GM19467 (cell line): ENCODE data around the gene DHCR24.

Source experiments
- ATAC-seq: cut with Tn5 transposase; IDR thresholded peaks from one replicate; pipeline ENCODE4 v1.9.1; 2021; ENCODE audit warnings: mild to moderate bottlenecking, moderate library complexity; ENCODE audit not compliant: unreplicated experiment

DHCR24 gene

GRCh38 chr1:54865238-54866073 lies 21.5 kb downstream of the DHCR24 start:
- ATAC-seq = no peak

- no peak for ATAC-seq
These were observed 22.4 kb downstream of the DHCR24 start for GRCh38 chr1:54864460-54865208.

- no peak for ATAC-seq
These were observed 23.7 kb downstream of the DHCR24 start for GRCh38 chr1:54863267-54863665.

- ATAC-seq = no peak
These were observed 25.8 kb downstream of the DHCR24 start for GRCh38 chr1:54861070-54861761.

- no peak for ATAC-seq
These were observed 27.1 kb downstream of the DHCR24 start for GRCh38 chr1:54859700-54860391.

- no peak for ATAC-seq
These were observed 29.0 kb downstream of the DHCR24 start for GRCh38 chr1:54857746-54858561.

GRCh38 chr1:54857141-54857540 lies 29.9 kb downstream of the DHCR24 start:
- ATAC-seq = no peak

- ATAC-seq = no peak
These were observed 32.5 kb downstream of the DHCR24 start for GRCh38 chr1:54854381-54855020.

GRCh38 chr1:54853793-54854370 lies 33.1 kb downstream of the DHCR24 start:
- no peak for ATAC-seq

- no peak for ATAC-seq
These were observed 33.8 kb downstream of the DHCR24 start for GRCh38 chr1:54853096-54853792.

- no peak for ATAC-seq
These were observed 35.0 kb downstream of the DHCR24 start for GRCh38 chr1:54851936-54852524.

- no peak for ATAC-seq
These were observed 35.6 kb downstream of the DHCR24 start for GRCh38 chr1:54851406-54851805.

- no peak for ATAC-seq
These were observed 36.3 kb downstream of the DHCR24 start for GRCh38 chr1:54850737-54851136.

- ATAC-seq = no peak
These were observed 36.8 kb downstream of the DHCR24 start for GRCh38 chr1:54850069-54850730.

GRCh38 chr1:54849219-54850068 lies 37.6 kb downstream of the DHCR24 start:
- no peak for ATAC-seq

- no peak for ATAC-seq
These were observed 38.7 kb downstream of the DHCR24 start for GRCh38 chr1:54848134-54848948.
